NCI-H2081 (cell line): ENCODE measurements around the gene GRIK4.
"Not testable (repeated sequence)": the region's sequence is repeated elsewhere in the genome, so short reads cannot be mapped to it uniquely, and the experiment has no call there.

Source experiments
- DNase-seq, 2 experiments: peaks; one replicate each; lab custom pipeline; 2025; lab: John Stamatoyannopoulos, UW

GRIK4 gene, protein sequence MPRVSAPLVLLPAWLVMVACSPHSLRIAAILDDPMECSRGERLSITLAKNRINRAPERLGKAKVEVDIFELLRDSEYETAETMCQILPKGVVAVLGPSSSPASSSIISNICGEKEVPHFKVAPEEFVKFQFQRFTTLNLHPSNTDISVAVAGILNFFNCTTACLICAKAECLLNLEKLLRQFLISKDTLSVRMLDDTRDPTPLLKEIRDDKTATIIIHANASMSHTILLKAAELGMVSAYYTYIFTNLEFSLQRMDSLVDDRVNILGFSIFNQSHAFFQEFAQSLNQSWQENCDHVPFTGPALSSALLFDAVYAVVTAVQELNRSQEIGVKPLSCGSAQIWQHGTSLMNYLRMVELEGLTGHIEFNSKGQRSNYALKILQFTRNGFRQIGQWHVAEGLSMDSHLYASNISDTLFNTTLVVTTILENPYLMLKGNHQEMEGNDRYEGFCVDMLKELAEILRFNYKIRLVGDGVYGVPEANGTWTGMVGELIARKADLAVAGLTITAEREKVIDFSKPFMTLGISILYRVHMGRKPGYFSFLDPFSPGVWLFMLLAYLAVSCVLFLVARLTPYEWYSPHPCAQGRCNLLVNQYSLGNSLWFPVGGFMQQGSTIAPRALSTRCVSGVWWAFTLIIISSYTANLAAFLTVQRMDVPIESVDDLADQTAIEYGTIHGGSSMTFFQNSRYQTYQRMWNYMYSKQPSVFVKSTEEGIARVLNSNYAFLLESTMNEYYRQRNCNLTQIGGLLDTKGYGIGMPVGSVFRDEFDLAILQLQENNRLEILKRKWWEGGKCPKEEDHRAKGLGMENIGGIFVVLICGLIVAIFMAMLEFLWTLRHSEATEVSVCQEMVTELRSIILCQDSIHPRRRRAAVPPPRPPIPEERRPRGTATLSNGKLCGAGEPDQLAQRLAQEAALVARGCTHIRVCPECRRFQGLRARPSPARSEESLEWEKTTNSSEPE

DNA sequence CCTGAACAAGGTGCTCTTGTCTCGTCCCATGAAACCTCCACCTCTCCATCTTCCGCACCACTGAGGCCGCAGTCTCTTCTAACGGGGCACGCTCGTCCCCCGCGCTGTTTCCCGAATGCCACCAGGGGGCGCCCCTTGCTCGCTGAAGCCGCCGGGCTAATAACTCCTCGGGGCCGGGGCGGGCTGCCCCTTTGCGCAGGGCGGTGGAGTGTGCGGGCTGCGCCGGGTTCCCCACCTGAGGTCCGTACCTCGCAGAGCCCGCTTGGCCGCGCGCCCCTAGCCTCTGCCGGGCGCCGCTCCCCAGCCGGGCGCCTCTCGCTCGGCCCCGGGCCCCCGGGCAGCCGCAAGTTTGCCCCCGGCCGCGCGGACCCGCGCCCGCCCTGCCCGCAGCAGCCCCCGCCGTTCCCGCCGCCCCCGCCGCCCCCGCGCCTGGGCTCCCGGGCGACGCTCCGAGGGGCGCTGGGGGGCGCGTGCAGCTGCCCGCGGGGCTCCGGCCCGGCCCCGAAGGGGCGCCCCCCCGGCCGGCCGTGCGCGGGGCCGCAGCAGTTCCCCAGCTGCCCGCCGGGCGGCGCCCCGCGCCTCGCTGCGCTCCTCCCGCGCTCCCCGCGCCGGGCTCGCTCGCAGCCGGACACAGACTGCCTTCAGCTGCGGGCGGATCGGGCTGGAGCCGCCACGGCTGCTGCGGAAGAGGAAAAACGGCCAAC lies at the start of gene GRIK4:
GRIK4 (plus strand) TSS at position 633 of the 704 bp plus-strand sequence. CDS start 148,571 bp downstream, outside the sequence.
- DNase-seq, result peak; percentile 80 to 81

DNA sequence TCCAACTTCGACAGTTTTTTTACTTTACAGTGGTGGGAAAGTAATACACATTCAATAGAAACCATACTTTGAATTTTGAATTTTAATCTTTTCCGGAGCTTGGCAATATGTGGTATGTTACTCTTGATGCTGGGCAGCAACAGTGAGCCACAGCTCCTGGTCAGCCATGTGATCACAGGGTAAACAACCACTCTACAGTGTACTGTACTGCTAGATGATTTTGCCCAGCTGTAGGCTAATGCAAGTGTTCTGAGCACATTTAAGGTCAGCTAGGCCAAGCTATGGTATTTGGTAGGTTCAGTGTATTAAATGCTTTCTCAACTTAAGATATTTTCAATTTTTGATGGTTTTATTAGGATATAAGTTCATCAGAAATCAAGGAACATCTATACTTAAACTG lies 48.7 kb upstream of the GRIK4 start:
- DNase-seq, result no peak

GRCh38 chr11:120465921-120466534 lies 45.5 kb upstream of the GRIK4 start:
- DNase-seq, result no peak

GRCh38 chr11:120467627-120468026 lies 43.9 kb upstream of the GRIK4 start:
- no peak for DNase-seq

DNA sequence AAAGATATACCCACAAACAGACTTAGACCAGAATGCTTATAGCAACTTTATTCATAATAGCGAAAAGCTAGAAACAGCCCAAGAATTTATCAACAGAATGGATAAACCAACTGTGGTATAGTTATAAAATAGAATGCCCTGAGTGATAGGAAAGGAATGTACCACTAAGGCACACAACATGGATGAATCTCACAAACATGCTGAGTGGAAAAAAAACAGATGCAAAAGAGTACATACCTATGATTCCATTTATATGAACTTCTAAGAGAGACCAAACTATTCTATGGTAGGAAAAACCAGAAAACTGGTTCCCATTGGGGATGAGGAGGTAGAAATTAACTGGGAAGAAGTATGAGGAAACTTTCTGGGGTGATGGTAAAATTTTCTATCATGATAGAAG lies 40.4 kb upstream of the GRIK4 start:
- DNase-seq, result no peak

DNA sequence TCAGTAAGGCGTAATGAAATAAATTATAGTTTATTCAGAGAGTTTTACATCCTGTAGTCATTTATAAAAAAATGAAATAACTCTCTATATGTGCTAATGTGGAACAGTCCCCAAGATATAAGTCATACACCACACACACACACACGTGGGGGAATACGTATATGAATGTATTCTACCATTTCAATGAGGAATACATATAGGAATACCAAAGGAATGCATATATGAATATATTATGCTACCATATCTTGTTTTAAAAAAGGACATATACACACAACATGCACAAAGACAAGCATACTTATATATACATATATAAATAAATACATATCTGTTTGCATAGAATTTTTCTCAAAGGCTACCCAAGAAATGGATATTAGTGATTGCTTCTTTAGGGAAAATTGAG lies 39.6 kb upstream of the GRIK4 start:
- DNase-seq, result no peak

GRCh38 chr11:120473503-120473902 lies 38.0 kb upstream of the GRIK4 start:
- no peak for DNase-seq

DNA sequence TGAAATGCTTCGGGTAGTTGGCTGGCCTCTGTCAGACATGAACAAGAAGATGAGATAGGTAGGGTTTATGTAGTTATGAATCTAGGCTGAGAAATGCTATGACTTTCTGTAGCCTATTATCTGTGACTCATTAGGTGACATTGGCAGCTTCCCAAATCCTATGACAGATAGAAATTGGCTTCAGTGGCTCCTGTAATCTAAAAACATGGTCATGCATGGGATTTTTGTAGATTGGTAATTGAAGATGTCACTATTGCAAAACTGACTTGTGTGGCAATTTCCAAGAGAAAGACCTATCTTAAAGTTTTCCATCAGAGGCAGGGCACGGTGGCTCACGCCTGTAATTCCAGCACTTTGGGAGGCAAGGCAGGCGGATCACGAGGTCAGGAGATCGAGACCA lies 29.4 kb upstream of the GRIK4 start:
- DNase-seq, result no peak

GRCh38 chr11:120484722-120485121 lies 26.8 kb upstream of the GRIK4 start:
- no peak for DNase-seq

- DNase-seq, result no peak
Observed at GRCh38 chr11:120486138-120486537, 25.4 kb upstream of the GRIK4 start.

GRCh38 chr11:120489799-120490198 lies 21.7 kb upstream of the GRIK4 start:
- DNase-seq, result no peak

GRCh38 chr11:120492486-120492885 lies 19.1 kb upstream of the GRIK4 start:
- DNase-seq, result no peak

DNA sequence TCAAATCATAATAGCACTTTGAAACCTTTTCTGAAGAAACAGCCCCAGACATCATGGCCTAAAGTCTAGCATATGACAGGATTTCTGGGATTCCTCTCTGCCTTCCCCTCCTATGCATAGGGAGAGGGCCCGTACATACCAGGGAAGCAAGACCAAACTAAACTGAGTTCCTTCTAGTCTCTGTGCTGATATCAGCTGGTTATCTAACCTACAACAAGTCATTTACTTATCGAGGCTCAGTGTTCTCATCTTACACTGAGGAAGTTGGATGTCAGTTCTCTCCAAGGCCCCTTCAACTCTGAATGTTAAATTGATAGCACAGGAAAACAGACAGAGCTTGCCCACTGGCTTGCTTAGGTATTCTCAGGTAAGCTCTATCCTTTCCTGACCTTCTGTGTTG lies 17.0 kb upstream of the GRIK4 start:
- no peak for DNase-seq

DNA sequence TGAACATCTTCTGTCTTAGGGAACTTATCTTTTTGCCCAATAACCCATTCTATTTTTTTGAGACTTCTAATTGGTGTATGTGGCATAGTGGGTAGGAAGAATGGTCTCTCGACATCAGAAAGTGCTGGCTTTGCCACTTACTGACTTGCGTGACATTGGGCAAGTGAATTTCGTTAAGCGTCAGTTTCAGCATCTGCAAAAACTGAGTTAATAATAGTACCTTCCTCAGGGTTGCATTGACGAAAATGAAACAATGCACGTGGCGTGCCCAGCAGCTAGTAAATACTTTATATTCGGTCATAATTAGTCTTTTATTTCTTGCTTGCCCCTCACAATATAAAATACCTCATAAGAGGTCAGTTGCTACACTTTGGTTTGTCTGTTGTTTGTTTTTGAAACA lies 12.5 kb upstream of the GRIK4 start:
- no peak for DNase-seq

DNA sequence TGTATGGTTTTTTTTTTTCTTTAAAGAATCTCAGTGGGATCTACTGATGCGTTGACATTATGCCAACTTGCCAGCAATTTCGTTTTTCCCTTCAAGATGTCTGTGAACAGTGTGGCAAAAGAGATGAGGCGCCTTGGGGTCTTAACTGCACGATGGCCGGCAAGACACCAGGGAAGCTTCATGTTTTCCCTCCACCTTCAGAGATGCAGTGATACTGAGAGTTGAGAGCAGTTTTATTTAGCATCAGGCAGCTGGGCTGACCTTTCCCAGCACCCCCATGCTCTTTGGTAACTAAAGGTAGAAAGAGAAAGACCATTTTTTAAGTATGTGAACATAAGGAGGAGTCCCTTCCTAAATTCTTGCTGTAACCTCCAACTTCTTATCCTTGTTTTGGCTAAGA lies 11.7 kb upstream of the GRIK4 start:
- DNase-seq, result no peak

DNA sequence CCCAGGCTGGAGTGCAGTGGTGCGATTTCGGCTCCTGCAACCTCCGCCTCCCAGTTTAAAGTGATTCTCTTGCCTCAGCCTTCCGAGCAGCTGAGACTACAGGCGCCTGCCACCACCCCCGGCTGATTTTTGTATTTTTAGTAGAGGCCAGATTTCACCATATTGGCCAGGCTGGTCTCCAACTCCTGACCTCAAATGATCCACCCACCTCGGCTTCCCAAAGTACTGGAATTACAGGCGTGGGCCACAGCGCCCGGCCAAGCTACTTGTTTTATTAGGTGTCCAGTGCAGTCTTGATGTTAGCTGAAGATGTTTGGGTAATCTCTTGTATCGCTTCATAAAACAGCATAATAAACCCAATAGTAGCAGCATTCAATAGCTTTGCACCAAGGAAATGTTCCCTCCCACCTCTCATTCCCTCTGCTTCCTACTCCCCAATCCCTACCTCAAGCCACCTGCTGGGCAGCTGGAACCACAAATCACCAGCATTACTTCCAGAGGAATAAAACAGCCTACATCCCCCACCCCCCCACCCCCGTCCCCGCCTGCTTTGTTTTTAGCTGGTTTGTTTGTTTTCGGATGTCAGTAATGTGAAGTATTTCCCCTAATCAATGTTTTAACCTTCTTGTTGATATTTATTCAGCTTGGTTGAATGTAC lies 11.0 kb upstream of the GRIK4 start:
- DNase-seq, result no peak

DNA sequence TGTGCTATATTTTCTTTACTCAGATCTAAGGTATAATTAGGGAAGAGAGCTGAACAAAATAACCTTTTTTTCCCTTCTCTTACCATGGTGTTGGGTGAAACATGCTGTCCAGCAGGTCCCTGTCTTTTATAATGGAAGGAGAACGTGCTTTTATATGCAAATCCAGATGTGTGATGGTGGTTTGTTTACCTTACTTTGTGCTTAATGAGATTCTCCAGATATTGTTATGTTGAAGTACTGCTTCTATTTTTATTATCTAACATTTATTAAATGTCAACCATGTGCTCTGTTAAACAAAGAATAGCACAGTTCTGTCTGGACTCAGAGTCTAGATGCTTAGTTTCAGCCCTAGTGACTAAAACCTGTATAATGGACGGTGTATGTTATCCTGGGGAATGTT lies 10.1 kb upstream of the GRIK4 start:
- DNase-seq, result no peak

GRCh38 chr11:120501976-120502755 lies 9.4 kb upstream of the GRIK4 start:
- DNase-seq, result no peak

GRCh38 chr11:120503529-120503928 lies 8.0 kb upstream of the GRIK4 start:
- DNase-seq, result not testable (repeated sequence)

GRCh38 chr11:120505801-120506425 lies 5.6 kb upstream of the GRIK4 start:
- DNase-seq, result no peak
